Measurements from ENCODE around the gene KIRREL3. TPM values are rescaled to one million over a fixed set of nuclear protein-coding genes. Genes with fewer than 3 reads are reported as not detected.

Gene KIRREL3
- total and polyA plus RNA-seq, 2 of the 8 experiments (the other 6 are each of a cell fraction or from before 2014, with no cell fraction given) = 0.29 to 0.32 TPM

DNA sequence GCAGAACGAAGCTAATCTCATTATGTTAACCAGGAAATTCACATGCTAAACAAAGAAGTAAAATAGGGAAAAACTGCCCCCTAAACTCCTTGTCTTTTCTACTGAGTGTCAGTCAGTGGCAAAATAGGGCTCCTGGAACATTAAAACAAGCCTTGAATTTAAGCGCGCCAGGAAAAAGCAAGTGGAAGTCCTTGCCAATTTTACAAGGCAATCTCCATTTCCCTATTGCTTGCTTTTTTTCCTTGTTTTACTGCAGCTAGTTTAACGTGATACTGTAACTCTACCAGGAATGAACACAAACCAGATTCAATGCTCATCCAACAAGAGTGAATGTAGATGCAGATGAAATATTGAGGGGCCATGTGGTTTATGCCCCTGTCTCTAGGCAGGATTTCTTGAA is 28.1 kb upstream of the KIRREL3 start:
- H3K14ac ChIP-seq (ENCODE audit: insufficient read length) = no peak overlapping the region
- H4K20me1 ChIP-seq (replicated peaks in 1 of 2; ENCODE audit: control insufficient read depth in 1 of 2, insufficient read depth in 2 of 2, low read length in 2 of 2) = no peaks in the 10 kb centered on the region
- no peak overlapping the region for H3K56ac ChIP-seq (replicated peaks; ENCODE audit: insufficient read length, low read depth, low read length)
- WGBS, 2 experiments (ENCODE audit: extremely low coverage in 1 of 2, insufficient coverage in 1 of 2, insufficient read length in 1 of 2, insufficient replicate concordance in 2 of 2, low coverage in 1 of 2, low lambda C conversion rate in 2 of 2, missing lambda C conversion rate in 1 of 2) = 84% methylated on average over 4 of the region's 4 CpGs; no CpG with 5 or more reads in 1 of the 2 experiments
- no peak overlapping the region for H2BK20ac ChIP-seq (ENCODE audit: low read length)
- no peak overlapping the region for H4K91ac ChIP-seq (replicated peaks; ENCODE audit: insufficient read length, low read length)
- no peaks in the 10 kb centered on the region for H3K23me2 ChIP-seq (ENCODE audit: low read depth, low read length)
- H2AFZ ChIP-seq (ENCODE audit: low read length) = 0 out of 2 replicates have a peak overlapping the region, but pooled peaks have one; percentile 57
- H3K36me3 ChIP-seq (ENCODE audit: control insufficient read depth in 2 of 4, insufficient read depth in 4 of 4, low read length in 3 of 4) = no peaks in the 10 kb centered on the region; a peak in 1 of 8 replicates
- no peak overlapping the region for H3K4me2 ChIP-seq (ENCODE audit: insufficient read depth in 1 of 2, low read depth in 2 of 2, low read length in 2 of 2)
- no peaks in the 10 kb centered on the region for H3K79me1 ChIP-seq (ENCODE audit: low read depth, low read length)
- H2AK5ac ChIP-seq (ENCODE audit: low read depth, low read length) = no peak overlapping the region
- no peak overlapping the region for H3K18ac ChIP-seq (ENCODE audit: extremely low read depth, low read length)
- peaks cover 0 to 1% (median 0%) of the 10 kb centered on the region in 4 experiments; a peak in 1 of 7 replicates for H3K27me3 ChIP-seq (replicated peaks in 1 of 4; ENCODE audit: control insufficient read depth in 3 of 4, extremely low read depth in 1 of 4, insufficient read depth in 3 of 4, low read length in 3 of 4)
- no peak overlapping the region for H4K8ac ChIP-seq (ENCODE audit: extremely low read depth, insufficient read depth, low read length)
- no peaks in the 10 kb centered on the region; a peak in 1 of 7 replicates for H3K4me1 ChIP-seq (replicated peaks in 1 of 4; ENCODE audit: control insufficient read depth in 3 of 4, insufficient read depth in 4 of 4, low read length in 3 of 4)
- ChIA-PET CTCF (ENCODE audit: partially characterized antibody) (no interaction called here), POLR2A (ENCODE audit: partially characterized antibody) (no interaction called here)
- H3K23ac ChIP-seq (ENCODE audit: insufficient read length) = no peak overlapping the region
- DNase-seq (ENCODE audit: low read depth in 1 of 2, low spot score in 2 of 2) (no peak), FAIRE-seq (no peak)
- no peak overlapping the region for H2BK5ac ChIP-seq (ENCODE audit: low read depth, low read length)
- no peak overlapping the region for H2BK15ac ChIP-seq (ENCODE audit: low read length)
- H3K4me3 ChIP-seq (ENCODE audit: extremely low read depth in 1 of 4, insufficient read depth in 2 of 4, low read depth in 3 of 4, low read length in 4 of 4) = no peak overlapping the region
- H3K27ac ChIP-seq (ENCODE audit: low read depth, low read length) = no peak overlapping the region
- H3K9me3 ChIP-seq (ENCODE audit: insufficient read depth in 2 of 2, low read depth in 1 of 2, low read length in 1 of 2) = no peaks in the 10 kb centered on the region
- H2BK12ac ChIP-seq (ENCODE audit: low read depth, low read length) = no peak overlapping the region
- H3K9ac ChIP-seq (replicated peaks in 1 of 4; ENCODE audit: extremely low read depth in 1 of 4, low read depth in 3 of 4, low read length in 3 of 4) = no peak overlapping the region
- H3K79me2 ChIP-seq (ENCODE audit: control insufficient read depth in 1 of 2, insufficient read depth in 2 of 2, low read length in 2 of 2) = no peaks in the 10 kb centered on the region
- no peak overlapping the region for H3K4ac ChIP-seq (replicated peaks; ENCODE audit: insufficient read length, low read depth, low read length)
- H4K5ac ChIP-seq (ENCODE audit: insufficient read length, low read depth, low read length) = no peak overlapping the region
- no peak overlapping the region for H2BK120ac ChIP-seq (replicated peaks; ENCODE audit: low read depth, low read length)
- TF ChIP-seq CTCF (IDR thresholded peaks at IDR 0.05; ENCODE audit: control extremely low read depth in 1 of 3, insufficient read depth in 1 of 3, low read depth in 1 of 3, low read length in 3 of 3) (no peak), RBBP5 (IDR thresholded peaks at IDR 0.05; ENCODE audit: borderline replicate concordance, low read depth, low read length) (no peak), SUZ12 (IDR thresholded peaks at IDR 0.05; ENCODE audit: low read length) (no peak), TBP (IDR thresholded peaks at IDR 0.05; ENCODE audit: low read depth, low read length) (no peak), BCL11A (IDR thresholded peaks at IDR 0.05; ENCODE audit: low read depth in 2 of 2, low read length in 2 of 2) (no peak), SIX5 (IDR thresholded peaks at IDR 0.05; ENCODE audit: low read depth, low read length) (no peak), TEAD4 (IDR thresholded peaks at IDR 0.05; ENCODE audit: low read depth, low read length) (no peak), SIN3A (conservative IDR thresholded peaks at IDR 0.05 in 1 of 2, IDR thresholded peaks at IDR 0.05 in 1 of 2; ENCODE audit: low read depth in 1 of 2, low read length in 2 of 2) (no peak), TCF12 (IDR thresholded peaks at IDR 0.05; ENCODE audit: low read depth, low read length) (no peak), TAF7 (optimal IDR thresholded peaks at IDR 0.05; ENCODE audit: borderline replicate concordance, low read depth, low read length) (no peak)
- TF ChIP-seq, protein P1, sequence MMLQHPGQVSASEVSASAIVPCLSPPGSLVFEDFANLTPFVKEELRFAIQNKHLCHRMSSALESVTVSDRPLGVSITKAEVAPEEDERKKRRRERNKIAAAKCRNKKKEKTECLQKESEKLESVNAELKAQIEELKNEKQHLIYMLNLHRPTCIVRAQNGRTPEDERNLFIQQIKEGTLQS (IDR thresholded peaks at IDR 0.05; ENCODE audit: insufficient read depth, low read depth, low read length) = no peak

Measured in H1 (cell line).